Activated gamma-delta T cell treated with anti-CD3 and anti-CD28 coated beads, Interleukin-2, amount 50 U/mL, for 16 hours (primary cell): ENCODE measurements around the gene LAMP2.

Experiments used
- DNase-seq: peaks from one replicate; pipeline ENCODE4 v3.0.0-alpha.2; 2020; ENCODE audit warnings: low read depth

LAMP2 gene

GRCh38 chrX:120456973-120457372 lies 12.1 kb downstream of the LAMP2 start:
- DNase-seq = no peak

- DNase-seq = no peak
Measured at GRCh38 chrX:120453985-120454384, 15.1 kb downstream of the LAMP2 start.

GRCh38 chrX:120452131-120452530 lies 17.0 kb downstream of the LAMP2 start:
- DNase-seq = no peak

- no peak for DNase-seq
Measured at GRCh38 chrX:120450163-120450562, 18.9 kb downstream of the LAMP2 start.

- no peak for DNase-seq
Measured at GRCh38 chrX:120446498-120446897, 22.6 kb downstream of the LAMP2 start.

GRCh38 chrX:120439921-120440320 lies 29.2 kb downstream of the LAMP2 start:
- DNase-seq = no peak

- no peak for DNase-seq
Measured at GRCh38 chrX:120429776-120430540, 39.1 kb downstream of the LAMP2 start.

GRCh38 chrX:120428309-120428708 lies 40.8 kb downstream of the LAMP2 start:
- no peak for DNase-seq

- DNase-seq = no peak
Measured at GRCh38 chrX:120426599-120426998, 42.5 kb downstream of the LAMP2 start.

- DNase-seq = no peak
Measured at GRCh38 chrX:120419463-120419862, 49.6 kb downstream of the LAMP2 start.

GRCh38 chrX:120408168-120408567 lies 60.9 kb downstream of the LAMP2 start:
- DNase-seq = no peak

- no peak for DNase-seq
Measured at GRCh38 chrX:120406638-120407037, 62.5 kb downstream of the LAMP2 start.

- DNase-seq = no peak
Measured at GRCh38 chrX:120402369-120402768, 66.7 kb downstream of the LAMP2 start.

GRCh38 chrX:120401301-120401700 lies 67.8 kb downstream of the LAMP2 start:
- DNase-seq = no peak

- DNase-seq = no peak
Measured at GRCh38 chrX:120380699-120381098, 88.4 kb downstream of the LAMP2 start.

GRCh38 chrX:120379937-120380681 lies 89.0 kb downstream of the LAMP2 start:
- no peak for DNase-seq

GRCh38 chrX:120378570-120378969 lies 90.5 kb downstream of the LAMP2 start:
- no peak for DNase-seq
